Jurkat, Clone E6-1 (cell line): Measurements from ENCODE around the gene PRKACB. TPM values are rescaled to one million over a fixed set of nuclear protein-coding genes. Genes with fewer than 3 reads are reported as not detected.
"Not testable (repeated sequence)": the region's sequence is repeated elsewhere in the genome, so short reads cannot be mapped to it uniquely, and the experiment has no call there.

ENCODE experiments used
- DNase-seq: peaks from one replicate; pipeline ENCODE4 v3.0.0-alpha.2; 2011; ENCODE audit warnings: low read depth, low spot score
- H3K4me3 ChIP-seq: 2 replicates; pipeline ENCODE4 v1.5.1; 2011; ENCODE audit warnings: mild to moderate bottlenecking, low read length, control low read depth, moderate library complexity
- polyA plus RNA-seq: library from polyadenylated mRNA; unstranded; fragments of >200 nt; gene quantifications from one replicate; pipeline ENCODE4 v1.2.1, GENCODE V29; 2012; ENCODE audit warnings: missing spikeins; ENCODE audit not compliant: insufficient read length, insufficient read depth

PRKACB gene
- 16.7 TPM for polyA plus RNA-seq

GRCh38 chr1:84143796-84144565 lies at the start of gene PRKACB:
Gene PRKACB (plus strand): TSS chr1:84144271. CDS start chr1:84144362, 91 bp downstream.
- H3K4me3 ChIP-seq, result peak within 1 kb of the TSS; percentile 43
- DNase-seq, result peak; percentile 90

GRCh38 chr1:84095308-84095707 lies 48.8 kb upstream of the PRKACB start:
- no peak for DNase-seq
- no peak overlapping the region for H3K4me3 ChIP-seq

GRCh38 chr1:84096176-84096575 lies 47.9 kb upstream of the PRKACB start:
- H3K4me3 ChIP-seq, result no peak overlapping the region
- no peak for DNase-seq

GRCh38 chr1:84101204-84101603 lies 42.9 kb upstream of the PRKACB start:
- DNase-seq, result no peak
- H3K4me3 ChIP-seq, result no peak overlapping the region

GRCh38 chr1:84103197-84103992 lies 40.7 kb upstream of the PRKACB start:
- DNase-seq, result peak; percentile 9
- no peak overlapping the region for H3K4me3 ChIP-seq

GRCh38 chr1:84107538-84107937 lies 36.5 kb upstream of the PRKACB start:
- DNase-seq, H3K4me3 ChIP-seq: not testable (repeated sequence)

GRCh38 chr1:84107955-84108354 lies 36.1 kb upstream of the PRKACB start:
- no peak for DNase-seq
- H3K4me3 ChIP-seq, result no peak overlapping the region

- no peak overlapping the region for H3K4me3 ChIP-seq
- no peak for DNase-seq
Measured at GRCh38 chr1:84108900-84109578, 35.0 kb upstream of the PRKACB start.

GRCh38 chr1:84110629-84111028 lies 33.4 kb upstream of the PRKACB start:
- no peak overlapping the region for H3K4me3 ChIP-seq
- DNase-seq, result no peak

GRCh38 chr1:84116558-84116957 lies 27.5 kb upstream of the PRKACB start:
- no peak for DNase-seq
- H3K4me3 ChIP-seq, result no peak overlapping the region

GRCh38 chr1:84117868-84118267 lies 26.2 kb upstream of the PRKACB start:
- H3K4me3 ChIP-seq, result no peak overlapping the region
- no peak for DNase-seq

- H3K4me3 ChIP-seq, result no peak overlapping the region
- no peak for DNase-seq
Measured at GRCh38 chr1:84121360-84121759, 22.7 kb upstream of the PRKACB start.

- peak; percentile 38 for DNase-seq
- no peak overlapping the region for H3K4me3 ChIP-seq
Measured at GRCh38 chr1:84122780-84123382, 21.2 kb upstream of the PRKACB start.

GRCh38 chr1:84133479-84133878 lies 10.6 kb upstream of the PRKACB start:
- H3K4me3 ChIP-seq, result no peak overlapping the region
- no peak for DNase-seq

GRCh38 chr1:84135341-84135740 lies 8.7 kb upstream of the PRKACB start:
- no peak overlapping the region for H3K4me3 ChIP-seq
- no peak for DNase-seq

GRCh38 chr1:84141182-84142003 lies 2.7 kb upstream of the PRKACB start:
- no peak overlapping the region for H3K4me3 ChIP-seq
- DNase-seq, result no peak

GRCh38 chr1:84145068-84145467 lies 997 bp downstream of the PRKACB start:
- peak; percentile 51 for DNase-seq
- peak overlapping the region; percentile 43 for H3K4me3 ChIP-seq

- DNase-seq, result no peak
Measured at GRCh38 chr1:84146411-84147032, 2.5 kb downstream of the PRKACB start.

More at GRCh38 chr1:84146411-84147032, 2.5 kb downstream of the PRKACB start:
- H3K4me3 ChIP-seq, result no peak overlapping the region
